HepG2 (cell line): Measurements from ENCODE around the gene YWHAB. TPM values are rescaled to one million over a fixed set of nuclear protein-coding genes. Genes with fewer than 3 reads are reported as not detected.

Experiments
- ERF ChIP-seq: IDR thresholded peaks from 2 replicates; pipeline ENCODE4 v1.6.1; 2018; ENCODE audit warnings: missing biosample characterization, missing genetic modification reagents
- HDAC2 ChIP-seq: sonication (generic); formaldehyde crosslinking; IDR thresholded peaks from 2 replicates; pipeline ENCODE4 v1.4.0; 2020; ENCODE audit warnings: missing genetic modification reagents
- IRX3 ChIP-seq: sonication (generic); formaldehyde crosslinking; IDR thresholded peaks from 2 replicates; pipeline ENCODE4 v1.8.1; 2023; ENCODE audit warnings: mild to moderate bottlenecking, low read depth, missing genetic modification reagents, borderline replicate concordance
- REL ChIP-seq: sonication (generic); formaldehyde crosslinking; conservative IDR thresholded peaks from 2 replicates; pipeline ENCODE4 v1.8.0; 2022; ENCODE audit warnings: mild to moderate bottlenecking, missing genetic modification reagents, moderate library complexity
- ZNF274 ChIP-seq: sonication (generic); formaldehyde crosslinking; IDR thresholded peaks from 2 replicates; pipeline ENCODE4 v1.5.1; 2020; ENCODE audit warnings: mild to moderate bottlenecking, missing genetic modification reagents
- ZNF652 ChIP-seq: IDR thresholded peaks from 2 replicates; pipeline ENCODE4 v1.6.1; 2016; ENCODE audit warnings: low read depth, borderline replicate concordance
- ZNF724P ChIP-seq: sonication (generic); formaldehyde crosslinking; IDR thresholded peaks from 2 replicates; pipeline ENCODE4 v1.8.0; 2022; ENCODE audit warnings: missing genetic modification reagents, borderline replicate concordance
- polyA plus RNA-seq, 8 experiments: library from polyadenylated mRNA; depleted of rRNA in 3 of 8; stranded (reverse) in 7 of 8; unstranded in 1 of 8; fragments of >200 nt; fragmentation: Illumina TruSeq in 4 of 8; extraction: Trizol in 4 of 8; gene quantifications; 2 replicates each; pipeline versions ENCODE4 v1.2.1 to v1.2.3, GENCODE V29; 2011 to 2016; ENCODE audit warnings: low read depth in 4 of 8, missing spikeins in 1 of 8, mixed read lengths in 1 of 8; ENCODE audit not compliant: insufficient read depth in 1 of 8
- total RNA-seq, 5 experiments: library from RNA; depleted of rRNA; stranded (reverse); fragments of >200 nt; fragmentation: Illumina TruSeq; extraction: Trizol; gene quantifications; 2 replicates each; pipeline ENCODE4 v1.2.3, GENCODE V29; 2016; ENCODE audit warnings: low read depth in 1 of 5
- TF ChIP-seq, protein P1 (sequence below): sonication (generic); formaldehyde crosslinking; IDR thresholded peaks from 2 replicates; pipeline ENCODE4 v1.8.0; 2022; ENCODE audit warnings: mild to moderate bottlenecking, missing genetic modification reagents
- TF ChIP-seq, protein P2 (sequence below), 2 experiments: sonication (generic) in 1 of 2; formaldehyde crosslinking in 1 of 2; IDR thresholded peaks; 2 replicates each; pipeline versions ENCODE4 v1.4.0 to v1.6.1; 2016 to 2020; ENCODE audit warnings: borderline replicate concordance in 1 of 2, low read depth in 1 of 2, mild to moderate bottlenecking in 1 of 2, missing genetic modification reagents in 1 of 2
- TF ChIP-seq, protein P3 (sequence below): sonication (generic); formaldehyde crosslinking; IDR thresholded peaks from 2 replicates; pipeline ENCODE4 v1.4.0; 2020; ENCODE audit warnings: missing genetic modification reagents
- TF ChIP-seq, protein P4 (sequence below): sonication (generic); formaldehyde crosslinking; IDR thresholded peaks from 2 replicates; pipeline ENCODE4; 2020; ENCODE audit warnings: missing genetic modification reagents, mild to moderate bottlenecking, borderline replicate concordance
- TF ChIP-seq, protein P5 (sequence below): sonication (generic); formaldehyde crosslinking; IDR thresholded peaks from 2 replicates; pipeline ENCODE4 v1.5.0; 2020; ENCODE audit warnings: mild to moderate bottlenecking, missing genetic modification reagents, borderline replicate concordance

The YWHAB gene
- total and polyA plus RNA-seq, 2 of the 13 experiments (the other 11 are each of a cell fraction or from before 2014, with no cell fraction given) = 77.2 to 121 TPM

DNA sequence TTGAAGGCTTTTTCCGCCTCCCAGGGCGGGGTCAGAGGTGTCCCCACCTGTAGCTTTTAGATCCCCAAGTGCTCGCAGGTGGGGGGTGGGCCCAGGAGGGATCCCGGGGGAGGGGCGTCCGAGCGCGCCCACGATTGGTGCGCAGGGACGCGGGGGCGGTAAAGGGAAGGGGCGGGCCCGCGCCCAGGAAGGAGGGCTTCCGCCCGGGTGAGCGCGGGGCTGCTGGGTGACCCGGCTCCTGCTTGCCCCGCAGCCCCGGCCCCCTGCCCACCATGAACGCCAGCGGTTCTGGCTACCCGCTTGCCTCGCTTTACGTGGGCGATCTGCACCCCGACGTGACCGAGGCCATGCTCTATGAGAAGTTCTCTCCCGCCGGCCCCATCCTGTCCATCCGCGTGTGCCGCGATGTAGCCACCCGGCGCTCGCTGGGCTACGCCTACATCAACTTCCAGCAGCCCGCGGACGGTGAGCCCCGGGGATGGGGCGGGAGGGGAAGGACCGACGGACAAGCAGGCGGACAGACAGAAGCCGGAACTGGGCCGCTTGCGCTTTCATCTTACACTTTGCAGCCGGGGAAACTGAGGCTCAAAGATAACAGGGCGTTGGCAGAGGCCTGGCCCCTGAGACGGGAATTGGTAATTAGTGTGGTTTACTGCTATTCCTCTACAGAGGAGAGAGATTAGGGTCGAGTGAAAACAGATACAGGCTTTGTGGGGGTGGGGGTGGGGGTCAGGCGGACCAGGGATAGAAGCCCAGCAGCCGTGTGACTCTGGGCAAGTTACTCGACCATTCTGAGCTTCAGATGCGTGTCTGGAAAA, 24.6 kb downstream of the YWHAB start, which contains the start of gene PABPC1L (continued):
- TF ChIP-seq, protein P1, sequence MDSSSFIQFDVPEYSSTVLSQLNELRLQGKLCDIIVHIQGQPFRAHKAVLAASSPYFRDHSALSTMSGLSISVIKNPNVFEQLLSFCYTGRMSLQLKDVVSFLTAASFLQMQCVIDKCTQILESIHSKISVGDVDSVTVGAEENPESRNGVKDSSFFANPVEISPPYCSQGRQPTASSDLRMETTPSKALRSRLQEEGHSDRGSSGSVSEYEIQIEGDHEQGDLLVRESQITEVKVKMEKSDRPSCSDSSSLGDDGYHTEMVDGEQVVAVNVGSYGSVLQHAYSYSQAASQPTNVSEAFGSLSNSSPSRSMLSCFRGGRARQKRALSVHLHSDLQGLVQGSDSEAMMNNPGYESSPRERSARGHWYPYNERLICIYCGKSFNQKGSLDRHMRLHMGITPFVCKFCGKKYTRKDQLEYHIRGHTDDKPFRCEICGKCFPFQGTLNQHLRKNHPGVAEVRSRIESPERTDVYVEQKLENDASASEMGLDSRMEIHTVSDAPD (CRISPR knock-in tag) = peak; percentile 20; the same call in 1 of the 2 replicates
- TF ChIP-seq IRX3 (no peak), ZNF274 (CRISPR knock-in tag) (no peak; the same call in 1 of the 2 replicates), ZNF724P (CRISPR knock-in tag) (peak; percentile 64), ERF (CRISPR knock-in tag) (peak; percentile 83), HDAC2 (CRISPR knock-in tag) (peak; percentile 71), REL (CRISPR knock-in tag) (peak; percentile 90), ZNF652 (CRISPR knock-in tag) (no peak)
- TF ChIP-seq, protein P2, sequence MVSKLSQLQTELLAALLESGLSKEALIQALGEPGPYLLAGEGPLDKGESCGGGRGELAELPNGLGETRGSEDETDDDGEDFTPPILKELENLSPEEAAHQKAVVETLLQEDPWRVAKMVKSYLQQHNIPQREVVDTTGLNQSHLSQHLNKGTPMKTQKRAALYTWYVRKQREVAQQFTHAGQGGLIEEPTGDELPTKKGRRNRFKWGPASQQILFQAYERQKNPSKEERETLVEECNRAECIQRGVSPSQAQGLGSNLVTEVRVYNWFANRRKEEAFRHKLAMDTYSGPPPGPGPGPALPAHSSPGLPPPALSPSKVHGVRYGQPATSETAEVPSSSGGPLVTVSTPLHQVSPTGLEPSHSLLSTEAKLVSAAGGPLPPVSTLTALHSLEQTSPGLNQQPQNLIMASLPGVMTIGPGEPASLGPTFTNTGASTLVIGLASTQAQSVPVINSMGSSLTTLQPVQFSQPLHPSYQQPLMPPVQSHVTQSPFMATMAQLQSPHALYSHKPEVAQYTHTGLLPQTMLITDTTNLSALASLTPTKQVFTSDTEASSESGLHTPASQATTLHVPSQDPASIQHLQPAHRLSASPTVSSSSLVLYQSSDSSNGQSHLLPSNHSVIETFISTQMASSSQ (IDR thresholded peaks at IDR 0.05; ENCODE audit: low read depth) = no peak
- TF ChIP-seq, protein P2 (CRISPR knock-in tag; IDR thresholded peaks at IDR 0.05; ENCODE audit: borderline replicate concordance) = no peak
- TF ChIP-seq, protein P3, sequence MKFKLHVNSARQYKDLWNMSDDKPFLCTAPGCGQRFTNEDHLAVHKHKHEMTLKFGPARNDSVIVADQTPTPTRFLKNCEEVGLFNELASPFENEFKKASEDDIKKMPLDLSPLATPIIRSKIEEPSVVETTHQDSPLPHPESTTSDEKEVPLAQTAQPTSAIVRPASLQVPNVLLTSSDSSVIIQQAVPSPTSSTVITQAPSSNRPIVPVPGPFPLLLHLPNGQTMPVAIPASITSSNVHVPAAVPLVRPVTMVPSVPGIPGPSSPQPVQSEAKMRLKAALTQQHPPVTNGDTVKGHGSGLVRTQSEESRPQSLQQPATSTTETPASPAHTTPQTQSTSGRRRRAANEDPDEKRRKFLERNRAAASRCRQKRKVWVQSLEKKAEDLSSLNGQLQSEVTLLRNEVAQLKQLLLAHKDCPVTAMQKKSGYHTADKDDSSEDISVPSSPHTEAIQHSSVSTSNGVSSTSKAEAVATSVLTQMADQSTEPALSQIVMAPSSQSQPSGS (CRISPR knock-in tag) = peak; percentile 44; the same call in 1 of the 2 replicates
- TF ChIP-seq, protein P4, sequence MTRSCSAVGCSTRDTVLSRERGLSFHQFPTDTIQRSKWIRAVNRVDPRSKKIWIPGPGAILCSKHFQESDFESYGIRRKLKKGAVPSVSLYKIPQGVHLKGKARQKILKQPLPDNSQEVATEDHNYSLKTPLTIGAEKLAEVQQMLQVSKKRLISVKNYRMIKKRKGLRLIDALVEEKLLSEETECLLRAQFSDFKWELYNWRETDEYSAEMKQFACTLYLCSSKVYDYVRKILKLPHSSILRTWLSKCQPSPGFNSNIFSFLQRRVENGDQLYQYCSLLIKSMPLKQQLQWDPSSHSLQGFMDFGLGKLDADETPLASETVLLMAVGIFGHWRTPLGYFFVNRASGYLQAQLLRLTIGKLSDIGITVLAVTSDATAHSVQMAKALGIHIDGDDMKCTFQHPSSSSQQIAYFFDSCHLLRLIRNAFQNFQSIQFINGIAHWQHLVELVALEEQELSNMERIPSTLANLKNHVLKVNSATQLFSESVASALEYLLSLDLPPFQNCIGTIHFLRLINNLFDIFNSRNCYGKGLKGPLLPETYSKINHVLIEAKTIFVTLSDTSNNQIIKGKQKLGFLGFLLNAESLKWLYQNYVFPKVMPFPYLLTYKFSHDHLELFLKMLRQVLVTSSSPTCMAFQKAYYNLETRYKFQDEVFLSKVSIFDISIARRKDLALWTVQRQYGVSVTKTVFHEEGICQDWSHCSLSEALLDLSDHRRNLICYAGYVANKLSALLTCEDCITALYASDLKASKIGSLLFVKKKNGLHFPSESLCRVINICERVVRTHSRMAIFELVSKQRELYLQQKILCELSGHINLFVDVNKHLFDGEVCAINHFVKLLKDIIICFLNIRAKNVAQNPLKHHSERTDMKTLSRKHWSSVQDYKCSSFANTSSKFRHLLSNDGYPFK (CRISPR knock-in tag) = peak; percentile 71; the same call in 1 of the 2 replicates
- TF ChIP-seq, protein P5, sequence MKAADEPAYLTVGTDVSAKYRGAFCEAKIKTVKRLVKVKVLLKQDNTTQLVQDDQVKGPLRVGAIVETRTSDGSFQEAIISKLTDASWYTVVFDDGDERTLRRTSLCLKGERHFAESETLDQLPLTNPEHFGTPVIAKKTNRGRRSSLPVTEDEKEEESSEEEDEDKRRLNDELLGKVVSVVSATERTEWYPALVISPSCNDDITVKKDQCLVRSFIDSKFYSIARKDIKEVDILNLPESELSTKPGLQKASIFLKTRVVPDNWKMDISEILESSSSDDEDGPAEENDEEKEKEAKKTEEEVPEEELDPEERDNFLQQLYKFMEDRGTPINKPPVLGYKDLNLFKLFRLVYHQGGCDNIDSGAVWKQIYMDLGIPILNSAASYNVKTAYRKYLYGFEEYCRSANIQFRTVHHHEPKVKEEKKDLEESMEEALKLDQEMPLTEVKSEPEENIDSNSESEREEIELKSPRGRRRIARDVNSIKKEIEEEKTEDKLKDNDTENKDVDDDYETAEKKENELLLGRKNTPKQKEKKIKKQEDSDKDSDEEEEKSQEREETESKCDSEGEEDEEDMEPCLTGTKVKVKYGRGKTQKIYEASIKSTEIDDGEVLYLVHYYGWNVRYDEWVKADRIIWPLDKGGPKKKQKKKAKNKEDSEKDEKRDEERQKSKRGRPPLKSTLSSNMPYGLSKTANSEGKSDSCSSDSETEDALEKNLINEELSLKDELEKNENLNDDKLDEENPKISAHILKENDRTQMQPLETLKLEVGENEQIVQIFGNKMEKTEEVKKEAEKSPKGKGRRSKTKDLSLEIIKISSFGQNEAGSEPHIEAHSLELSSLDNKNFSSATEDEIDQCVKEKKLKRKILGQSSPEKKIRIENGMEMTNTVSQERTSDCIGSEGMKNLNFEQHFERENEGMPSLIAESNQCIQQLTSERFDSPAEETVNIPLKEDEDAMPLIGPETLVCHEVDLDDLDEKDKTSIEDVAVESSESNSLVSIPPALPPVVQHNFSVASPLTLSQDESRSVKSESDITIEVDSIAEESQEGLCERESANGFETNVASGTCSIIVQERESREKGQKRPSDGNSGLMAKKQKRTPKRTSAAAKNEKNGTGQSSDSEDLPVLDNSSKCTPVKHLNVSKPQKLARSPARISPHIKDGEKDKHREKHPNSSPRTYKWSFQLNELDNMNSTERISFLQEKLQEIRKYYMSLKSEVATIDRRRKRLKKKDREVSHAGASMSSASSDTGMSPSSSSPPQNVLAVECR (CRISPR knock-in tag) = peak; percentile 97
